ENCODE results near the gene AGPS.
"Not testable (repeated sequence)": the region's sequence is repeated elsewhere in the genome, so short reads cannot be mapped to it uniquely, and the experiment has no call there.

AGPS gene

DNA sequence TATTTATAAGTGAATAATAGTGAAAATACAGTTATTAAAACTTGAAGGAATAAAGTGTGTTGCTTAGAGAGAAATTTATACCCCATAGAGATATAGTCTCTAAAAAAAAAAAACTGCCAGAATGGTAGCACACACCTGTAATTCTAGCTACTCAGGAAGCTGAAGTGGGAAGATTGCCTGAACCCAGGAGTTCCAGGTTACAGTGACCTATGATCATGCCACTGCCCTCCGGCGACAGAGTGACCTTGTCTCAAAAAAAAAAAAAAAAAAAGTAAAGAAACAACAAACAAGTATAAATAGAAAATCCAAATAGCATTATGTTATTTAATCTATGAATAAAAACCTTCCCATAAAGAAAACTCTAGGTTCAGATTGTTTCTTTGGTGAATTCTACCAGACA lies 7.4 kb upstream of the AGPS start:
- no peak for DNase-seq (ENCODE audit: low read depth, low spot score)

DNA sequence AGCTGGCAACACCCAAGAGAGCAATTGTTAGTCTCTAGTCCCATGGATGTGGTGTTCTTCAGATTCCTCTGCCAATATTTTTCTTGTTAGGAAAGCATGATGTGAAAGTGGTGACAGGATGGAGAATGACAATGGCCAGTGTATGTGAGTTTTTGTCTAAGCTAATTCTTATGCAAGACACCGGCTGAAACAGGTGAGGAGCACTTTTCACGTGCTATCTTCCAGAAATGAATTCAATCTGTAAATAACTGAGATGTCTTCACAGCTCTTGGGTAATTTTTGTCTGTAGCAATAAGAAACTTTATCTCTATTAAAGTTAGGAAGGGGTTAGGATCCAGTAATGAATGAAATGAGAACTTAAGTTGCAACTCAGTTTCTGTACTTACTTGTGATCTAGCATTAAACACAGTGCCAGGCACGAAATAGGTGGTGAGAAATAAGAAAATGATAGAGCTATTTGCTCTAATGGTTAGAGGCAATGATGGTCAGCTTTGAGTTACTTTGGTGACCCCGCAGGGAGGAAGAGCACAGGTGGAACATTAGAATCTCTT lies 676 bp upstream of the AGPS start:
- no peak for DNase-seq (ENCODE audit: low read depth, low spot score)

DNA sequence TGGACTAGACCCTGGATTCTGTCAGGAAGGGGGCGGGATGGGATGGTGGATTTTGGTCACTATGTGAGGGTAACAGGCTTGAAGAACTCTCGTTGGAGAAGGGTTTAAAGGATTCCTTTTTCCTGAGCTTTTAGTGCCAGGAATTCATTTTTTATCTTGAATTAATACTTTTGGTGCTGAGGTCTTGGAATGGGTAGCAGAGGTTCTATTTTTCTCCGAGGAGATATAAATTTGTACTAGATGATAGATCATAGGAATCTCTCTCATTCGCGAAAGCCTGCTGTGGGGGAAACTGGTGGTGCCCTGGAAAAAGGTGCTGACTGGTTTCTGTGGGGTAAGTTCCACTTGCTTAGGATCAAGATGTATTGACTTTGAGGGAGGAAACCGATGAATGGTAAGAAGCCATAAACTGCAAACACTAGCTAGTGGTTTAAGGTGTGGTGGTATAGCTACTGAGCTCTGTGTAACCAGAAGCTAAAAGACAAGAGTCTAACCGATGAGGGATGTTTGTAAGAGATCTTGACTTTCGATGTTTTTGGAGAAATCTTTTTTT lies 706 bp downstream of the AGPS start:
- DNase-seq (ENCODE audit: low read depth, low spot score), result no peak

DNA sequence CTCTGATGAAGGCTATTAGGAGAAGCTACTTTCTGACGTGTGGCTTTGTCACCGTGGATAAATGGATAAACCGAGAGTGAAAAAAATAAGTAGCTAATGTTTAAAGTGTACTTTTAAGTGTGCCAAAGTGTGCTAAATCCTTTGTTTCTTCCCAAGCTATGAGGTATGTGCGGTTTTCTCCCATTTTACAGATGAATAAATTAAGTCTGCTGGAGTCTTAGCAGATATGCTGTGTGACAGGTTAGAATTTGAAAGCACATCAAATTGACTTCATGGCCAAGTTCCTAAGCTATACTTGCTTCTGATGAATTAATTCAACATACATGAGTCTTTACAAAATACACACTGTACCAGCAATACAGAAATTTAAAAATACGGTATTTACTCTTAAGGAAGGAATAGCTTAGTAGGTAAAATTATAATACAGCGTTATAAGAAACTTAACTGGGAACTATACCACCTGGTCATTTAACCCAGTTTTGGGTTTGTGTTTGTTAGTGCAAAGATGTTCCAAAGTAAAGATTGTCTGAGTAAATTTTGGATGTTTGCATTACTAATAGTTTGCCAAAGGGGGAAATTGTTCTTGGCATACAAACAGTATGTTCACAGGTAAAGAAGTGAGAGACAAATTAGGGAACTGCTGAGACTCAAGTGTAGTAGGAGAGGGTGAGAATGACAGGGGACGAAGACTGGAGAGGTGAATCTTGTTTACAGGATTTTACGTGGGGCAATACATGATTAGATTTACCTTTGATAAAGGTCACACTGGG lies 1.4 kb downstream of the AGPS start:
- no peak for DNase-seq (ENCODE audit: low read depth, low spot score)

DNA sequence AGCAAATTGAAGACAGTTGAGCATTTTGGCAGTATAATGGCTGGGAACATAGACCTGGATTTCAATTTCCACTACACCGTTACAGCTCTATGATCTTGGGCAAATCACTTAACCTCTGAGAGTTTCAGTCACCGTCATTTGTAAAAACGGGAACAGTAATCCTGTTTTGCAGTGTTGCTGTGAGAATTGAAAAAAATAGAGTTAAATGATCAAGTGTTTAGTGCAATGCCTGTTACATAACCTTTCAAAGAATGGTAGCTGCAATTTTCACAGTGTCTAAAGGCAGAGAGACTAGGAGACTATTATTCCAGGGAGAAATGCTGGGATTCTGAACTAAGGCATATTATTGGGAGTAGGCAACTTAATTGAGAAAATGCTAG lies 2.0 kb downstream of the AGPS start:
- DNase-seq (ENCODE audit: low read depth, low spot score), result no peak

DNA sequence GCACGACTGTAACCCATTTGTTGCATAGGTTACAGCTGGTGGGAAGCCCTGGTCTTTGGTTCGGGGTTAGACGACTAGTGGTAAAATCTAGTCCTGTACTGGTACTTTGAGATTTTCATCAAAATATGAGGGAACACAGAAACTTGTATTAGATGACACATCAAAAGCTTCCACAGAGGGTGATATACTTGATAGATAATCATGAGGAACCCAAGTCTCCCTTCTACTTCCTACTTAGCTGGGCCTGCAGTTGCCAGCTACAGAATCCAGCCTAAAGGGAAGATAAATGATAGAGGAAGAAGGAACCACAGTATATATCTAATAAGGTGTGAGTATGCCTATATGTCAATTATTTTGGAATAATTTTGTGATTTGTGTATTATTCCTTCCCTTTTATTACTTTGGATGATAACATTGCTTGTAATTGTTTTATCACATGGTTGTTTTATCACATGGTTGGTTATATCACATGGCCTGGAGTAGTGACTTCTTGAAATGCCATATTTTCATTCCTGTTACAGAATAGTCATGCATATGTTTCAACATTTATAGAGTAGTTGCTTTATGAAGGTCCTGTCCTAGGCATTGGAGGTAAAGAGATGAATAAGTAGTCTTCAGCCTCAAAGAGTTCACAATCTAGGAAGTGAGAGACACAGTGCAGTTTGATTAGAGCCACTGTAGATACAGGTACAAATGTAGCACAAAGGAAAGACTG lies 2.9 kb downstream of the AGPS start:
- no peak for DNase-seq (ENCODE audit: low read depth, low spot score)

DNA sequence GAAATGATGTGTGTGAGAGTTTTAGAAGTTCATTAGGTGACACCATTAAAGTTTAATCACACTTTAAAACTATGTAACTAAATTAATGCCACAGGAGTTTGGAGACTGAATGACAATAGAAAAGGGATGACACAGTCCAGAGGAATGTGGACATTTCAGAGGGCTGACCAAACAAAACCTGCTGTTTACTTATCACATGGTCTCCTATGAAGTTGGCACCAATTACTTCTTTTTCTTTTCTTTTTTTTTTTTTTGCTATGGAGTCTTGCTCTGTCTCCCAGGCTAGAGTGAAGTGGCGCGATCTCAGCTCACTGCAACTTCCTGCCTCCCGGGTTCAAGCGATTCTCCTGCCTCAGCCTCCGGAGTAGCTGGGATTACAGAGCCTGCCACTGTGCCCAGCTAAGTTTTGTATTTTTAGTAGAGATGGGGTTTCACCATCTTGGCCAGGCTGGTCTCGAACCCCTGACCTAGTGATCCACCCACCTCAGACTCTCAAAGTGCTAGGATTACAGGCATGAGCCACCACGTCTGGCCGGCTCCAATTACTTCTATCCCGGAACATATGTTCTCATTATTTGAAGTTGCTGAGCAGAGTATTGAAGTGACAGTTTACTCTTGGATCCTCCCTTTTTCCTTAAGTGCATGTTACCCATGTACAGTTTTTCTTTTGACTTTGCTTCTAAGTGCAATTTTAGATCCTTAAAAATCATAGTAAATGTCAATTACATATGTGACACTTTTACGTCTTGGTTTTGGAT lies 4.3 kb downstream of the AGPS start:
- DNase-seq (ENCODE audit: low read depth, low spot score), result no peak

DNA sequence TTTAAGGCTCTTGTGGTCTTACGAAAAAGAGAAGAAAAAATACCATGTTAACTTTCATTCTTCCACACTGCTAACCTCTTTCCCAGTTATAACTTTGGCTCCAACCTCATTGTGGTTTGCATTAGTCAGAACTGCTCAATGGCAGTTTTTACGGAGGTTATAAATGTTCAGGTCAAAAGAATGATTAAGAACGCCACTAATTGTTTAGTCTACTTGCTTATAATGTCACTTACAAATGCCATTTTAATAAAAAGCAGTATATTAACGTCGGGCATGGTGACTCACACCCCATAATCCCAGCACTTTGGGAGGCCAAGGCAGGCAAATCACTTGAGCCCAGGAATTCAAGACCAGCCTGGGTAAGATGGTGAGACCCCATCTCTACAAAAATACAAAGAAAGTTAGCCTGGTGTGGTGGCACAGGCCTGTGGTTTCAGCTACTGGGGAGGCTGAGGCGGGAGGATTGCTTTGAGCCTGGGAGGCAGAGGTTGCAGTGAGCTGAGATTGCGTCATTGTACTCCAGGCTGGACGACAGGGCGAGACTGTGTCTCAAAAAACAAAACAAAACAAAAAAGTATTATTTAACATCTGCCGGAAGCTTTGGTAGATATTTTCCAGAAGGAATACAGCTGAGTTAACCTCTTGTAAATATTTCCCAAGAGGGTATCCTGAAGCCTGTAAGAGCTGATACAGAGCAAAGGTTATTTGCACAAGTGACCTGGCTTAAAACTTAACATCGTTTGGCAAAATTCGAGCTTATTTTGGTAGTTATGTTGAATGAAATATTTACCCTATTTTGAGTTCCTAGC lies 5.1 kb downstream of the AGPS start:
- no peak for DNase-seq (ENCODE audit: low read depth, low spot score)

DNA sequence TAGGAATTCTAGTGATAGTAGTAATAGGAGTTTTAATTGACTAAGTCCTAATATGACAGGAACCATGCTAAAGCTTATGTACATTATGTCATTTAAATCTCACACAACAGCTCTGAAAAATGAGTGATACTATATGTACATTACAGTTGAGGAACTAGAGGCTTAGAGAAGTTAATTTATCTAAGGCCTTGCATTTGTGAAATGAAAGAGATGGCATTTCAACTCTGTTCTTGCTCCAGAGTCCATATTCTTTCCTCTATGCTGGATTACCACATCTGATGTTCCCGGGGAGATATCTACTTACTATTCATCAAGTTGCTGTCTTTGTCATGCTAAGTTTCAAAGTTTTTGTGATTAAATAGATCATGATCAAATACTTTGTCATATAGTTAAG lies 5.7 kb downstream of the AGPS start:
- DNase-seq (ENCODE audit: low read depth, low spot score), result no peak

DNA sequence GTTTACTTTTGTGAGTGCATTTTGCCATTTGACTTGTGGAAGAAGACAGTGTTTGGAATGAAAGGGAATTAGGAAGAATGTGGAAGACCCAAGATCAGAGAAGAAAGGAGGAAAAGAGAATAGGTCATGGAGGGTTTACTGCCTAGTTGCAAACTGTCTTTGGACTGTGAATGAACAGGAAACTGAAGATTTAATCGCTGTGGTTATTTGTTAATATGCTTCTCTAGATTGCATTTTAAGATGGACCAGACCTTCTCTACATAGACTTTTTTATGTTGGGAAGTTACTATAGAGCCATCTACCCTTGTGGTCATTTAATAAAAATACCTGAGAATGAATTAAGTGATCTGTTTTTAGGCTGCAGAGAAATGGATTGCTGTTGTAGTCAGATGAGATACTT lies 6.2 kb downstream of the AGPS start:
- DNase-seq (ENCODE audit: low read depth, low spot score), result no peak

DNA sequence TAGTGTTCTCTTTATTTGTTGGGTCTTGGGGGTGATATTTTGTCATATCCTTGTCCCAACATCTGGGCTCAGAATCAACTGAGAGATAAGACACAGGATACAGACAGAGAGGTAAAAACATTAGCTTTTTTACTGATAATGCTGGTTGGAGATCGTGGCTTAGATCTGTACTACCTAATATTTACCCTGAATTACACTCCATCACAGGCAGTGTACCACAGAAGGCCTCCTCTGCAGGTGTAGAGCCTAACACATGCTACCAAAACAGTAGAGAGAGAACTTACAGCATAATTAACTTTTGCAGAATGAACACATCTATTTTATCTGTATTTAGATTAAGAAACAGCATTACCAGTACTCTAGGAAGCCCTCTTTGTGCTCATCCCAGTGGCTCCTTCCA lies 6.8 kb downstream of the AGPS start:
- no peak for DNase-seq (ENCODE audit: low read depth, low spot score)

DNA sequence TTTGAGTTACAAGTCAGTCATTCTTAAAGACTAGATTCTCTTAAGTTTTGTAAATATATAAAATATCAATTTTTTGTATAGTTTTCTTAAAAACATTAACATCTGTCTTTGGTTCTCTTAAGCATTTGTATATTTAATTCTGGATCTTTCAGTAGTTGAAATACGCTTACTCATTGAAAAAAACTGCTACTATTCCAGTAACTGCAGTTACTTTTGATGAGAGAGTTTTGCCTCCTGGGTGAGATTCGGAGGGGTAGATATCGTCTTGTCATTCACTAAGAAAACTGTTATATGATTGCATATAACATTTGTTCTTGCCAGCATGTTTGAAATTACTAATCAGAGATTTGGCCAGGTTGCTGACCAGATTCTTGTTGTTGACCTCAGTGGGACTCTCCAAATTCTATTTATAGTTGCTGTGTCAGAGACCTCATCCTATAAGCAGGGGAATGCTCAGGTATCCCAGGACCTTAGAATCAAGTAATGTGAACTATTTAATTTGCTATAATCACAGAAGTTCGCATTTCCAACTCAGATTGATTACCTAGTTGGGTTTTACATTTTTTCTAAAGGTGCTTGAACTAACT lies 7.9 kb downstream of the AGPS start:
- DNase-seq (ENCODE audit: low read depth, low spot score), result no peak

DNA sequence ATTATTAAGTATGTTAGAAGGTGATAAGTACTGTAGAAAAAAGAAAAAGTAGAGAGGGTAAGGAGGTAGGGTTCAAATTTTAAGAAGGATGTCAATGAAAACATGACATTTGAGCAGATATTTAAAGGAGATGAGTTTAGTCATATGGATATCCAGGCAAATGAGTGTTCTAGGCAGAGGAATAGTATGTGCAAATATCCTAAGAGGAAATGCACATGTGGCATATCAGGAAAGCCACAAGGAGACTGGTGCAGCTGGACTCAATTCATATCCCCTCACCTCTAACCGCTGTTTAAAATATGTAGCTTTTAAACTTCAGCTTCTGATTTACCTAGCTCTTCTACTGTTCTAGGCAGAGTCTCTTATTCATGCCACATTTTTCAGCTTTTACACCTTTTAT lies 9.5 kb downstream of the AGPS start:
- DNase-seq (ENCODE audit: low read depth, low spot score), result no peak

DNA sequence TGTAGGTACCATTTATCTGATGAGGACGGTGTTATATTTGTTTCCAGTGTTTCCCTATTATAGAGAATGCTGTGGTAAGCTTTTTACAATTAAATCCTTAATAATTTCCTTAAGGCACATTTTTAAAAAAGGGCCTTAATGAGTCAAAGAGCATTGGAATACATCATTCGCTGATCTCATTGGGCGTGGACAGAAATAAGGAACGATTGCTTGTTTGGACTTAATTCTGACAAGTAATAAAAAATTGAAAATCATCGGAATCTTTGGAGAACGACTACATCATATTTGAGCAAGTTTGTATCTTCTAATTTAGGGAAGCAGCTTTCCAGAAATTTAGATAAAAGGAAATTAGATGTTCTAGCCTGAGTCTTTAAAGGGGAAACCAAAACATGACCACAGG lies 11.3 kb downstream of the AGPS start:
- DNase-seq (ENCODE audit: low read depth, low spot score), result no peak

DNA sequence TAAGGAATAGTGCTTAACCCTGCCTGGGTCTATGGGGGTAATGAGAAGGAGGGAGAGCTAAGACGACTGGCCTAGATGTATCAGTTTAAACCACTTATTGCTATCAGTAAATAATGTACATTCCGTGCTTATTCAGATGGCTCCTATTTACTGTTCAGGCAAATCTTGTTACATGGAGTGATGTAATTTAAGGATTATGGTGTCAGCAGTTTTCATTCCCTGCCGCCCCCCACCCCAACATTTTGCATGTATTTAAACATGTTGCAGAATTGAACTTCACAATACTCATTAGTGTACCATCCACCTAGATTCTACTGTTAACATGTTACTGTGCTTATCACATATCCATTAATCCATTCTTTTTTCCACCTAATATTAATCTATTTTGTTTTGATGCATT lies 11.7 kb downstream of the AGPS start:
- DNase-seq (ENCODE audit: low read depth, low spot score), result no peak

DNA sequence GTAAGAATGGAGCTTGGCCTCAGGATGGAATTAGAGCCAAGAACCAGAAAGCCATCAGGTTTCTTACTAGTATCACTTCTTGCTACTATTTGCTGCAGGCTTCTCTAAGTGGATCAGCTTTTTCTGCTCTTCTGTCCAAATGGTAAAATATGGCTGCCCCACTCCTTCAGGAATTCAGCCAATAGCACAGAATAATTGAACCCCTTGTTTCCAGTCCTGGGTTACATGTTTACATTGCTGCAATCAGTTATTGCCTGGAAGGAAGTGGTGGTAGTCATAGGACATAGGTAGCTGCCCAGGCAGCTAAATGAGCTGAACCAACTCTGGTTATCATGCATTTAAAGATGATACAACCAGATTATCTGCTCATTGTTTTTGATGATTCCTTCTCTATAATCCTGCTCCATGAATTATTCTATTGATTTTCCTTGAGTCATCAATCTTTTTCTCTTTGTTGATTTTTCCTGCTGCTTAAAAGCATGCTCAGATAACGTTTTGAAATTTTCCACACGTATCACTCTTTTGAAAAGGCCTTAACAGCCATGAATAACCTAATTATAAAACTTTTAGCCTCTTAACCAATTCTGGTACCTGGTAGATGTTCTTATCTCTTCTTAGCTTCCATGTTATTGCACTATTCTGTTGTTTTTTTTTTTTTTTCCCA lies 12.6 kb downstream of the AGPS start:
- no peak for DNase-seq (ENCODE audit: low read depth, low spot score)

DNA sequence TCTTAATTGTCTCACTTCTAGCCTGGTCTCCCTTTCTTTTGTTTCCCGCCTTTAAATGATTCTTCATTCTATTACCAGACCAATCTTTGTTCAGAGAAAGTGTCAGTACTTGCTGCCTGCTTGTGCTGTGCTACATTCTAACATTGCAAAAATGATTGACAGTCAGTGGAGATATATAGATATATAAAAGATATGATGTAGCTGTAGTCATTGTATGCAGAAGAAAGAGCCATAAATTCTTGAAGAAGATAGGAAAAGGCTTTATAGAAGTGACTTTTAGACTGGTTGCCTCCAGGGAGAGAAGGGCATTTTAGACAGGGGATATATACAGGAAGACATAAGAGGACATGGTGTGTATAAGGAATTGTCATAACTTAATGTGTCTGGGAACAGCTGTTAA lies 13.6 kb downstream of the AGPS start:
- no peak for DNase-seq (ENCODE audit: low read depth, low spot score)

DNA sequence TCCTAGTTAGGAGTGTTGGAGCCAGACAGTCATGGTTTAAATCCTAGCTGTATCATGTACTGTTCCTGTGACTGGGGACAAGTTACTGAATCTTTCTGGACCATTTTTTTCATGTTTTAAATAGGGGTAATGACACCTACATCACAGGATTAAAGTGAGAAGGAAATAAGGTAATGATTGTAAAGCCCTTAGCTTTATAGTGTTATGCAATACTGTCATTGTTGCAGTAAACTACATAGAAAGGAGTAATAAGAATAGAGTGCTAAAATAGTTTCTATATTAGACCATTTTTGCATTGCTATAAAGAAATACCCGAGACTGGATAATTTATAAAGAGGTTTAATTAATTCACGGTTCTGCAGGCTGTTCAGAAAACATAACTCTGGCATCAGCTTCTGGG lies 14.5 kb downstream of the AGPS start:
- DNase-seq (ENCODE audit: low read depth, low spot score), result no peak

DNA sequence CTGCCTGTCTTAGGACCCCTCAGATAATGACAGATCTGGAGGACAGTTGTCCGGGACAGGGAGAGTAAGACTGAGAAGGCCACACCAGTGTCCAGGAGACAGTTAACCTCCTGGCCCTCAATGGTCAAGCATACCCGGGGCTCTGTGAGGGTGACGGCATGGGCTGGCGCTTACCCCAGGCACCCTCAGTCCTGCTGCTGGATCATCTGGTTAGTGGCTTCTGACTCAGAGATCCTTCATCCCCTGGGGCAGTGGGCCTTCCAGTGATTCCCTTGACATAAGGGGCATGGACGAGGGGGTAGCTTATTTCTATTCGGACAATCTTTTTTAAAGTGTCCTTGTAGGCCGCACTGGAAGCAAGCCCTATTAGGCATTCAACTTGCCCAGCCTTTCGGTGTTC lies 18.1 kb downstream of the AGPS start:
- DNase-seq (ENCODE audit: low read depth, low spot score), result not testable (repeated sequence)

DNA sequence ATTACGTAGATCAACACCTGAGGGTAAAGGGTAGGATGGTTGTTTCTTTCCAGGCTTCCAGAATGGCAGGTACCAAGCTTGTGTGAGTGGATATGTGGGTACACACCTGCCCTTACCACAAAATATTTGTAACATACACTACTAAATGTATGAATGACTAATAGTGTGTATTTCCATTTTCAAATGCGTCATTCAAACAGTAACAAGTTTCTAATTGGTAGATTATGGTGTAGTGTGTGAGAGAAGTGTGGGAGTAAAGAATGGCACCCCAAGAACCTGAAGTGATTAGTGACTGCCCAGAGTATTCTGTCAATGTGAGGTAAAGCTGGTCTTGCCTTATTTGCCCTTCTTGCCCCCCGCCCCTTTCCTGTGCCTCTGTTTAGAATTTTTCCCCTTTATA lies 21.1 kb downstream of the AGPS start:
- no peak for DNase-seq (ENCODE audit: low read depth, low spot score)

Measured in brain pericyte (primary cell).